GM18909 (cell line): ENCODE measurements around the gene ADISSP.

Experiments used
- ATAC-seq: cut with Tn5 transposase; IDR thresholded peaks from one replicate; pipeline ENCODE4 v1.9.1; 2021; ENCODE audit warnings: mild to moderate bottlenecking; ENCODE audit not compliant: unreplicated experiment, poor library complexity

ADISSP gene

GRCh38 chr20:3782597-3782996 lies 15.0 kb upstream of the ADISSP start:
- ATAC-seq, result no peak

GRCh38 chr20:3781153-3781910 lies 13.8 kb upstream of the ADISSP start, which contains the start of gene SPEF1:
Gene SPEF1 (minus strand): TSS chr20:3781448. CDS start chr20:3781287, 161 bp downstream.
- peak; percentile 57 for ATAC-seq

GRCh38 chr20:3778976-3779375 lies 11.4 kb upstream of the ADISSP start:
- ATAC-seq, result no peak

- ATAC-seq, result no peak
Measured at GRCh38 chr20:3777716-3778629, 10.4 kb upstream of the ADISSP start.

GRCh38 chr20:3777381-3777715 lies 9.8 kb upstream of the ADISSP start:
- no peak for ATAC-seq

- no peak for ATAC-seq
Measured at GRCh38 chr20:3775457-3776108, 8.0 kb upstream of the ADISSP start.

- ATAC-seq, result no peak
Measured at GRCh38 chr20:3771552-3772058, 4.1 kb upstream of the ADISSP start.

- peak; percentile 42 for ATAC-seq
Measured at GRCh38 chr20:3768342-3769130, 983 bp upstream of the ADISSP start.

- no peak for ATAC-seq
Measured at GRCh38 chr20:3767110-3767426, 485 bp downstream of the ADISSP start.

GRCh38 chr20:3766422-3767109 lies 987 bp downstream of the ADISSP start:
- no peak for ATAC-seq

GRCh38 chr20:3765171-3765882 lies 2.2 kb downstream of the ADISSP start:
- no peak for ATAC-seq

GRCh38 chr20:3764659-3765058 lies 2.9 kb downstream of the ADISSP start:
- ATAC-seq, result no peak

GRCh38 chr20:3763671-3764601 lies 3.6 kb downstream of the ADISSP start:
- no peak for ATAC-seq

GRCh38 chr20:3760655-3761348 lies 6.8 kb downstream of the ADISSP start:
- ATAC-seq, result no peak

- ATAC-seq, result no peak
Measured at GRCh38 chr20:3759884-3760283, 7.7 kb downstream of the ADISSP start.

GRCh38 chr20:3759316-3759823 lies 8.2 kb downstream of the ADISSP start:
- ATAC-seq, result no peak

GRCh38 chr20:3758566-3758965 lies 9.0 kb downstream of the ADISSP start:
- ATAC-seq, result no peak
